ENCODE results near the gene HEPHL1. TPM values are rescaled to one million over a fixed set of nuclear protein-coding genes. Genes with fewer than 3 reads are reported as not detected.
"Not testable (repeated sequence)": the region's sequence is repeated elsewhere in the genome, so short reads cannot be mapped to it uniquely, and the experiment has no call there.

The HEPHL1 gene
- polyA plus RNA-seq, 1 donor = not detected

DNA sequence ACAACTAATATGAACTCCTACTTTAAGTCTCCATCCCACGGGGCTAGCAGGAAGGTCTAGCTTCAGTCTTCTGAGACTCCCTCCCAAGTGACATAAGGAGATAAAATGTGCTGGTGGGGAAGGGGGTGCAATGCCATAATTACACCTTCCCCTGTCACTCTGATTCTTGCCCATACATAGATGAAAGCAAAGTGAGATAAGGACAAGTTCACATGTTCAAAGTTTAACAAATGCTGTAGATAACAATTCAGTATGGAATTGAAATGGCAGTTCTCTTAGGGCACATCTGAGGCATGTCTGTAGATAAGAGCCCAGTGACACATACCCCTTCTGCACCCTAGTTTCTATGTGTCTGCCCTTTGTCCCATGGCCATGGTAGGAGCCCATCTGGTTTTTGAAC lies 69.2 kb downstream of the HEPHL1 start:
- no peak for DNase-seq

DNA sequence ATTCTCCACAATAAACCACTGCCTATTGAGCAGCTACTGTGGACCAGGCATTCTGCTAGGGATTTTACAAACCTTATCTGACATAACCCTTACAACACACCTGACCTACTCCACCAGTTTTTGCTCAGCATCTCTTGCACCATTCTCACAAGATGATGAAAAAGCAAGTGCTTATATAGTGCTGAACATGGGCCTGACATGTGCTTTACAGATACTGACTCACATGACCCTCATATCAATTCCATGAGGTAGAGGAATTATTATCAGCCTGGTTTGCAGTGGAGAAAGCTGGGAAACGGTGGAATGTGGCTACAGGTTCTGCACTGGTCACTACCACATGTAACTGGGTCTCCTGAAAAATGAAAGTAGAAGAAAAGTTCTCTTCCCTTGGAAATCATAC lies 69.9 kb downstream of the HEPHL1 start:
- DNase-seq = no peak

DNA sequence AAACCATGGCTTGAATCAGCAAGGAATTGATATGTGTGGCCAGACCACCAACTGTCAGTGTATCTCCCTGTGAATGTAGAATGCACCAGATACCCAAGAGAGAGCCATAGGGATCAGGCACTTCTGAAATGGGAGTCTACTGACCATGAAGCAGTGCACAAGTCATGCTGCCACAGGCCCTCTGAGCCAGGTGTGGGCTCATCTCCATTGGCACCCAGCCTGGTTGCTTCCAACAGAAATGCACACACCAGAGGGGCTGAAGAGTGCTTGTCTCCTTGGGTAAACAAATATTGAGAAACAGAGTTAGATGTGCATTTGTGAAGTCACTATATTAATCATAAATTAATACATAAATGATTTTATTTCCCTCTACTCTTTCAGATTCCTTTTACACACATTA lies 79.1 kb downstream of the HEPHL1 start:
- DNase-seq = no peak

DNA sequence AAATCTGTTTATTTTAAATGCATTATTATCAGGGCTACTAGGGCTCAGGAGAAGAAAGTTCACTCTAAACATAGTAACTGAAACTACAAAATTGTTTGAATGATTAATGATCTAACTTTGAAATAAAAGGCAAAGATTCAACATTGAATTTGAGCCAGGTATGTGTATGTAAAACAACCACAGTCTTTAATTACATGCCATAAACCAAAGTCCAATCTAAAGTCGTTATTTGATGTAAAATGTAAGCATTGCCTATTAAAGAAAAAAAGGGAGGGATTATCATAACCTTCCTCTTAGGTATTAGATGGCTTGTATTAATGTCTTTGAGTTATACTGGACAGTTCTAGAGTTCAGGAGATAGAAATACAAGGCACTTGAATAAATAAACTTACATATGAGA lies 82.3 kb downstream of the HEPHL1 start:
- DNase-seq = no peak

DNA sequence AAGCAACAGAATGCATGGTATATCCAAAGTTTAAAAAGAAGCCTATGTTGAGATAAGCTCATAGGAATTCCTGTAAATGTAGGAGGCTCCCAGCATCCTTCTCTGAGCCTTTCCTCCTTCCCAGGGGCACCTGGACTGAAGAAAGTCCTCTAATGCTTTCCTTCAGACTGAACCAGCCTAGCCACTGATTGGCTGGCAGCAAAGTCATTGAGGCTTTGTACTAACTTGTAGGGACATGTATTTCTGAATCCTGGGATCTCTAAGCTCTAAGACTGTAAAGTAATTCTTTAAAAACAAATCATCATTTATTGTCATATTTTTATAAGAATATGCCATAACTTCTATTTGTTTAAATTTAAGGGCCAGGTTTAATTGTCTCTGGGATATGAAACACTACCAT lies 83.6 kb downstream of the HEPHL1 start:
- DNase-seq = no peak

DNA sequence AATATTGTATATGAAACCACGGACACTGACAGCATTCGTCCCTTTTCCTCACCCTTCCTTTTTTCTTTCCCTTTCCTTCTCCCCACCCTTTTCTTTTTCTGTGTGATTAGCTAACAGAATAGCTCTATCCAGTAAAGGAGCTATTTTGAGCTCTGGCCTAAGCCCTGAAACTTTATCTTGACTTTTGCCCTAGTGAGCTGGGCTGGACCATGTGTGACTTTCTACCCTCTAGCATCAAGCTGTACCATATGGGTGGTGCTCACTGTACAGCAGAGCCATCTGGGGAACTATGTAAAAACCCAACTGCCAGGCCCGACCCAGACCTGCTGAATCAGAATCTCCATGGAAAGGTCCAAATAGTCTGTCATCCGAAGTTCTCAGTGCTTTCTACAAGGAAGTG lies 85.6 kb downstream of the HEPHL1 start:
- no peak for DNase-seq

DNA sequence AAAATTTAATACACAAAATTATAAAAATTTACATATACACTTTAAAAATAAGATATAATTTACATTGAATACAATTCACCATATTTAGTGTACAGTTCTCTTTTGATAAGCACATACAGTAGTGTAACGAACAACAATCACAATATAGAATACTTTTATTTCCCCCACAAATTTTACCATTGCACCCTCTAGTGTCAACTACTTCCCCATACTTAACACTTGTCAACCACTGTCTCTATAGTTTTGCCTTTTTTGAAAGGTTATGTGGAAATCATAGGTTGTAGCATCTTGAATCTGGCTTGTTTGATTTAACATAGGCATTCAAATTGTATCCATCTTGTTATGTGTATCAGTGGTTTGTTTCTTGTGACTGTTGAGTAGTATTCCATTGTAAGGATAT lies 86.2 kb downstream of the HEPHL1 start:
- no peak for DNase-seq

DNA sequence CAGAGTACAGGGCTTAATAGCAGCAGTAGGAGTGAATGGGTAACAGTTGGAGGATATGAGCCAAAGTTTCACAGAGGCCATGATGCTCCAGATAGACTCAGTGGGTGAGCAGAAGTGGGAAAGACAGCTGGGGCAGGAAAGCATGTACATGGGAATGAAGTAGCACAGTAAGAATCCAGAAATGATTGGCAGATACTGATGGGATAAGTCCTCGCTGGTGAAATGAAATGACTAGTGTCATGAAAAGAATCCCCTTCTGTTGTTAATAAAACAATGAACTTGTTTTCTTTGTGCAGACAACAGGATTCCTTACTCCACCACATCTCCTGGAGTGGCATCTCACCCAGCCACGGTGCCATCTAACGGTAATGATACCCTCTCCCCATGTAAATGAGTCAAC lies 90.1 kb downstream of the HEPHL1 start:
- no peak for DNase-seq

DNA sequence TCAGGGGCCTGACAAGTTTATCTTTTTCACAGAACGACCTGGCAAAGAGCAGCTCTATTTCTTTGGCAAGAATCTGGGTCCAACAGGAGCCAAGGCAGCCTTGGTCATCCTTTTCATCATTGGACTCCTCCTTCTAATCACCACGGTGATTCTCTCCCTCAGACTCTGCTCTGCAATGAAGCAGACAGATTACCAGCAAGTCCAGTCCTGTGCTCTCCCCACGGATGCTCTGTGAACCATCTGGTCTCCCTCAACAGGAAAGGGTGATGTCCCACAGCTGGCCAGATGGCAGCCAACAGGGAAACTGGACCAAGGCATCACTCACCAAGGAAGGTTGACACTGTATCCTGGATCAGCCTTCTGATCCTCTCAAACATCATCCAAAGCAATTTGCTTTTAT lies 90.5 kb downstream of the HEPHL1 start:
- no peak for DNase-seq

DNA sequence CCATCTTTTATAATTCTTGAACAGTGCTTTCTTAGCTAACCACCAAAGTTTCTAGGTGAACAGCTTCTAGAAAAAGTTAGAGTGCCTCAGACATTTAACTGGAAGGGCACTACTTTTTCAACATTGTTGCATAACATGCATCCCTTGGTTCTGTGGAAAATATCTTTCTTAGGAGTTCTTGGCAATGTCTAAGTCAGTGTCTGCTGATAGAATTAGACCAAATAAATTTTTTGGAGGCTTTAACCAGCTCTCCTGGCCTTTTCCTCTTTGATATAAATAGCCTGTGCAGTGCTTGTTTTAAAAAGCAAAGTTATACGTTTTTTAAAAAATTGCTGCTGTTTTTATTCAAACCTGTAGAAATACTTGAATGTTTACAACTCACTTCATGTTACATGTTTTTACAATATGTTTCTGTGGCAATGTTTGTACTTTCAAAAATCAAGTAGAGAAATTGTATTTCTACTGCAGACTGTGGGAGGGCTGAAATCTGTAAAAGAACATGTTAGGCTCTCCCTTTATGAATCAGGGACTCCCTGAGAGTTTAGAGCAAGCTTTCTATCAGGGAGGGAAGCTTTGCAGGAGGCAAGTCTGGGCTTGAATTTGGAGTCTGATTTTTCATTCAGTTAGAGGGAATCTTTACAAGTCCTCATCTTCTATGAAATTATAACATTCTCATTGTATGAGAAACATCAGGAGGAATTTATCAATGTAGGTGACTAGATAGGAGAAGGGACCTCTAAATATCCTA lies 91.2 kb downstream of the HEPHL1 start:
- no peak for DNase-seq

DNA sequence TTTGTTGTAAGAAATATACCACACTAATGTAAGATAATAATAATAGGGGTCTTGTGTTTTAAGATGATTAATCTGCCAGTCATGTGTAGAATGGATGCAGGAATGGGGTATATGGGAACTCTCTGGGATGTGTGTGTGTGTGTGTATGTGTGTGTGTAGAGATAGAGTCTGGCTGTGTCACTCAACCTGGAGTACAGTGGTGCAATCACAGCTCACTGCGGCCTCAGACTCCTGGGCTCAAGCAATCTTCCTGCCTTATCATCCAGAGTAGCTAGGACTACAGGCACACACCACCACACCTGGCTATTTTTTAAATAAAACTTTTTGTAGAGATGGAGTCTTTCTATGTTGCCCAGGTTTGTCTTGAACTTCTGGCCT lies 96.0 kb downstream of the HEPHL1 start:
- no peak for DNase-seq

DNA sequence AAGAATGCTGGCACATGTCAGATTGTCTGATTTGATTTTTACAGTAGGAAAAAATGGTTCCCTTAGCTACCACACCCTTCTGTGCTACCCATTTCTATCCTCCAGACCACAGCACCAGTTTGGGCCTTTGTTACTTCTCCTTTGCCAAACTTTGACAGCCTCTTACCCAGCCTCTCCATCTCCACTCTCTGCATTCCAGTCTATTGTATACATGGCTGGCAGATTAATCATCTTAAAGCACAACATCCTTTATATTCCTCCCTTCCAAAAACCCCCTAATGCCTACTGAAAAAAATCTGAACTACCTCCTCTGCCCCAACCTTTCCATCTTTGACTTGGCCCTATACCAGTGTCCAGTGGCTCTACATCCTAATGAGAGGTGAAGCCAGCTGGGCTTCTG lies 96.7 kb downstream of the HEPHL1 start:
- DNase-seq = no peak

DNA sequence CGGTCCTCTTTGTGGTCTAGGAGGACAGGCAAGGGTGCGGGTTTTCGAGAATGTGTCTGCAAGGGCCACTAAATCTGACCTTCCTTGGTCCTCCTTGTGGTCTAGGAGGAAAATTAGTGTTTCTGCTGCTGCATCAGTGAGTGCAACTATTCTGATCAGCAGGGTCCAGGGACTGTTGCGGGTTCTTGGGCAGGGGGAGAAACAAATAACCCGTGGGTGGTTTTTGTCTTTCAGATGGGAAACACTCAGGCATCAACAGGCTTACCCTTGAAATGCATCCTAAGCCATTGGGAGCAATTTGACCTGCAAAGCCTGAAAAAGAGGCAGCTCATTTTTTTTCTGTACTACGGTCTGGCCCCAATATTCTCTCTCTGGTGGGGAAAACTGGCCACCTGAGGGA lies 98.5 kb downstream of the HEPHL1 start:
- not testable (repeated sequence) for DNase-seq

DNA sequence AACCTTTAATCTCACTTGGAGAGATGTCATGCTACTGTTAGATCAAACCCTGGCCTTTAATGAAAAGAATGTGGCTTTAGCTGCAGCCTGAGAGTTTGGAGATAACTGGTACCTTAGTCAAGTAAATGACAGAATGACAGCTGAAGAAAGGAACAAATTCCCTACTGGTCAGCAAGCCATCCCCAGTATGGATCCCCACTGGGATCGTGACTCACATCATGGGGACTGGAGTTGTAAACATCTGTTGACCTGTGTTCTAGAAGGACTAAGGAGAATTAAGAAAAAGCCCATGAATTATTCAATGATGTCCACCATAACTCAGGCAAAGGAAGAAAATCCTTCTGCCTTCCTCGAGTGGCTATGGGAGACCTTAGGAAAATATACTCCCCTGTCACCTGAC lies 99.4 kb downstream of the HEPHL1 start:
- DNase-seq = not testable (repeated sequence)

DNA sequence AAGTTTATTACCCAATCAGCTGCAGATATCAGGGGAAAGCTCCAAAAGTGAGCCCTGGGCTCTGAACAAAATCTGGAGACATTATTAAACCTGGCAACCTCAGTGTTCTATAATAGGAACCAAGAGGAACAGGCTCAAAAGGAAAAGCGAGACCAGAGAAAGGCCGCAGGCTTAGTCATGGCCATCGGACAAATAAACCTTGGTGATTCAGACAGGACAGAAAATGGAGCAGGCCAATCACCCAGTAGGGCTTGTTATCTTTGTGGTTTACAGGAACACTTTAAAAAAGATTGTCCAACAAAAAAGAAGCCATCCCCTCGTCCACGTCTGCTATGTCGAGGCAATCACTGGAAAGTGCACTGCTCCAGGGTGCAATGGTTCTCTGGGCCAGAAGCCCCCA lies 99.8 kb downstream of the HEPHL1 start:
- DNase-seq = no peak

DNA sequence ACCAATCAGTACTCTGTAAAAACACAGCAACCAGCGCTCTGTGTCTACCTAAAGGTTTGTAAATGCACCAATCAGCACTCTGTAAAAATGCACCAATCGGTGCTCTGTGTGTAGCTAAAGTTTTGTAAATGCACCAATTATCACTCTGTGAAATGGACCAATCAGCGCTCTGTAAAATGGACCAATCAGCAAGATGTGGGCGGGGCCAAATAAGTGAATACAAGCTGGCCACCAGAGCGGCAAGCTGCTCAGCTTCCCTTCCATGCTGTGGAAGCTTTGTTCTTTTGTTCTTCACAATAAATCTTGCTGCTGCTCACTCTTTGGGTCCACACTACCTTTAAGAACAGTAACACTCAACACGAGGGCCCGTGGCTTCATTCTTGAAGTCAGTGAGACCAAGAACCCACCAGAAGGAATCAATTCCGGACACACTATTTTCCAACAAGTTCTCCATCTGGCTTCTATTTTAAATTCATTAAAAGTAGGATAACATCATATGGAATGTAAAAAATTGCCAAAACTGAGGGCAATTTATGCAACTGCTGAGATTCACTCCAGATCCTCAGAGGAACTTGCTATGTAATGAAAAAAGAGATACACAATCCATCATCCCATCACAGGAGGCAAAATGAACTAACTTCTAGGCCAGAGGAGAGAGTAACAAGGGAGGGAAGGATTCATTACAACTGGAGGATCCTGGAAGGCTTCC lies 104.4 kb downstream of the HEPHL1 start:
- DNase-seq = no peak

DNA sequence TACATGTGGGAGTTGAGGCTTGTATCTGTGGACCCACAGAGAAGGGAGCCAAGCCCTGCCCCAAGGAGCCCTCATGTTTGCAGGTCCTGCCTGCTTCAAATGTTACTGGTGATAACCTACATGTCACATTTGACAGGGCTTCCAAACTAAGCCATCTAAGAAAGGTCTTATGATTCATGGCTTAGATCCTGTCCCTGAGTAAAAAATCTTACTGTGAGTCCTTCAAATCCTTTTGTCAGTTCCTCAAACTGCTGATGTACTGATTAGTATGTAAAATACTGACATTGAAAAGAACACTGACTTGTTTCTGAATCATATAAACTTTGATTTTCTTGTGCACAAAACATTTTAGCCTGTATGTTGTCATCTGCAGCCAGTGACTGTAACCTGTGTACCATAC lies 106.5 kb downstream of the HEPHL1 start:
- DNase-seq = no peak

DNA sequence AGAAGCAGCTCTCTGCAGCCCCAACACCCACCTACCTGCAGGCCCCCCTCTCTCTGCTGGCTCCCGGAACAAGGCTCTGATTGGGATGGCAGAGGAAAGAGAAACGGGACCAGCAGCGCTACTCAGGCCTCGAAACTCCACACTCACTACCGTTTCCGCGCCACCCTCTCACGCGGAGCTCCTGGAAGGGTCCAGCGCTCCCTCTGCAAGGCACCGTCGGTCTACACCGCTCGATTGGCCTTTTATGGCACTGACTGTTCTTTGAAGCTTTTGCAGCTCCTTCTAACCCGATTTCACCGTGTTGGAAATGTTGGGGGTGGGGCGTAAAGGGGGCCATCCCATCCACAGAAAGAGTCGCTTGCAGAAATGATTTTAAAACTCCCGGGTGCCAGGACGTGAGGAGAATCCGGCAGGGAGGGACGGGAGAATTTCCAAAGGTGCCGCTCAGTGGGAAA lies 107.2 kb downstream of the HEPHL1 start:
- no peak for DNase-seq

DNA sequence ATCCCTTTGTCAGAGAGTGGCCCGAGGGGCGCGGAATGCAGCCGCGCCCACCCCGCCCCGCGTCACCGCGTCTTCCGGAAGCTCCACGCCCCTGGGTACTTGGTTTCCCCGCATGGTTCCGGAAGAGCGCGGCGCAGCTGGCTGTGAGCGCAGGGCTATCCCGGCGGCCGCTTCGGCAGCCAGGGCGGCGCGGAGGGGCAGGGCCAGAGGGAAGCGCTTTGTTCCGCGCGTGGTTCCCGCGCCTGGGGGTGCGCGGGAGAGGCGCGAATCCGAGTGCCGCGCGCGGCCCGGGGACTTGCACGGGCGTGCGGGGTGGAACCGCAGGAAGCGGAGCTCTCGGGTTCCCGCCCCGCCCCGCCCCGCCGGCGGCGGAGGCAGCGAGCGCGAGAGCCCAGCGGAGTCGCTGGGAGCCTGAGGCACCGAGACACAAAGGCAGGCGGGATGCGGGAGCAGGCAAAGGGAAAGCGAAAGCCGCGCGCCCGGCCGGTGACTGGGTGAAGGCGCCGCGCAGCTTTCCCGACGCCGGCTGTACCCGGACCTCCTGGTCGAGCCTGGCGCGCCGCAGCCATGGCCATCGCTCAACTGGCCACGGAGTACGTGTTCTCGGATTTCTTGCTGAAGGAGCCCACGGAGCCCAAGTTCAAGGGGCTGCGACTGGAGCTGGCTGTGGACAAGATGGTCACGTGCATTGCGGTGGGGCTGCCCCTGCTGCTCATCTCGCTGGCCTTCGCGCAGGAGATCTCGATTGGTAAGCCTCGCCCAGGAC lies 107.8 kb downstream of the HEPHL1 start, which contains the start of gene PANX1:
Gene PANX1 (plus strand): TSS at position 96 of the 766 bp plus-strand sequence. CDS start 472 bp downstream, at position 568.
- peak; percentile 91 for DNase-seq

DNA sequence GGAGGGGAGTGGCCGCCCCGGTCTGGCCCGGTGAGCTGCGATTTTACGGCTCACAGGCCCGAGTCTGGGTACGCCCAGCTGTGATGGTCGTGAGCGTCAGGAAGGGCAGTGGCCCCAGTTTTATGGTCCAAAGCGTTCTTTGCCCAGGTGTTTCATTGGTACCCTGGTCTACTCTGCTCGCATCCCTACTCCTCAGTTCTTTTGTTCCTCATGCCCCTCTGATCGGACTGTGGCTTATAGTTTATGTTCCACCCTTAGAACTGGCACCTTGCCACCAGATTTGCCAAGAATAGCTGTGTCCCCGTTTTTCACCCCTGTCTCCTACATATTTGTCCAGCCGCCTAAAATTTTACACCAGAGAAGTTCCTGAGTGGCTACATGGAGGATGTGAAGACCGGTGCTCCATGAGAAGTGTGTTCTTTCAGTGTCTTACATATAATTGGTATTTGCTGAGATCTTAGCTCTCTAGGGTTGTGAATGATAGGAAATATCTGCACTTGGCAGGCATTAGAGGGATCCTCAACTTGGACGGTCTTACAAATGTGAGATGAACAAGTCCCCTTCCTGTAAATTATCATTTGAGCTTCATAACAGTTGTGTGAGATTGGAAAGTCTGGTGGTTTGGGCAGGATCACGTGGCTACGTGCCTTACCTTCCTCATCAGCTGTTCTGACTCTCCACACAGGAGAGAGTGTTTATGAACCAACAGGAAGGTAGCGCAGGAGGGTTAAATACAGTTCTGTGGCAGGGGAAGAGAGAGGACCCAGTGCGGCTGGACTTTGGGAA lies 108.6 kb downstream of the HEPHL1 start:
- DNase-seq = no peak

DNA sequence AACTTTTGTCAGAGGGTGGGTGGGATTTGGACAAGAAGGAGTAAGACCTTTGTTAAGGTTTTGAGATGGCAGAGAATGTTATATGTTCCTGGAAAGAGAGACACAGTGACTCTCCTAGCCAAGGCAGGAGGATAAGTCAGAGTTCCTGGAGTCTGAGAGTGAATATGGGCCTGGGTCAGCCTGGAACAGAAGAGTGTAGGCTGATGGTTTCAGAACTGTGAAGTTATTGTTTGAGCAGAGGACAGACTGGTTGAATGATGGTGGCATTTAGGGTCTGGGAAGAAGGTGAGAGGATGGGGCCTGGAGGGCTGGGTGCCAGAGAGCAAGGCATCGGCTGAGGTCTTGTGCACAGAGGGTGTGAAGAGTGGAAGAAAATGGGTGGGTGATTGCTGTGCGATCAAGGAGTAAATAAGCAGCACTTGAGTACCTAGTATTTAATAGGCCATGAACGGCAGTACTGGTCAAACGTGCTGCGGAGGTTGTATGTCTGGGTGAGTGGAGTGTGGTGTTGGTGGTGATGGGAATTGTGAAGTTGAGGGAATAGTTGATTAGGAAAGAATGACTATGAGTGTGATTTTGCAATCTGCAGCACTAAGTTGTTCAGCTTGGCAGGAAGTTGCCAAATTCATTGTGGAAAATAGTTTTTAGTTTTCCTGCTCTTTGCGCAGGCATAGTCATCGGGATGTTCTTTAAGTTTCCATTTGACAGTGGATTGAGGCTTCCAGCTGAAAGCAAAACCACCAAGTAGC lies 109.3 kb downstream of the HEPHL1 start:
- DNase-seq = no peak
